ENCODE results near the gene KATNAL2. TPM values are rescaled to one million over a fixed set of nuclear protein-coding genes. Genes with fewer than 3 reads are reported as not detected.

The KATNAL2 gene
- polyA plus RNA-seq, 1 donor (not counting 4 experiments of a cell fraction or from before 2014, with no cell fraction given) = 1.1 TPM

DNA sequence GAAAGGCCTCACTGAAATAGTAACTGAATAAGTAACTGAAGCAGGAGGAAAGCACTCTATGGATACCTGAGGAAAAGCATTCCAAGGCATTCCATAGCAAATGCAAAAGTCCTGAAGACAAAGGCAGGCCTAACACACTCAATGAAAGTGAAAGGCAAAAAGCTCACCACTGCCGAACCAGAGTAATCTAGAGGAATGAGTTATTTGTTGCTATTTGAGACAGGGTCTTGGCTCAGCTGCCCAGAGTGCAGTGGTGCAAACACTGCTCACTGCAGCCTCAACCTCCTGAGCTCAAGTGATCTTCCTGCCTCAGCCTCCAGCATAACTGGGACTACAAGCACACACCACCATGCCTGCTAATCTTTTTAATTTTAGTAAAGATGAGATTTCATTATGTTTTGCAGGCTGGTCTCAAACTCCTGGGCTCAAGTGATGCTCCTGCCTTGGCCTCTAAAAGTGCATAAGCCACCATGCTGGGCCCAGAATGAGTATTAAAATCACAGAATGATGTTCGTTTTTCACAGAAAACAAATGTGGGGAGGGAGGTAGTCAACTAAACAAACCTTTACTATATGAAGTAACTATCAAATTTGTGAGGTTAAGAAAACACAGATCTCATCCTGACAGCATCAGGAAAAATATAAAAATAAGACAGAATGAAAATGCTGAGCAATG, 18.0 kb upstream of the KATNAL2 start:
- H3K4me2 ChIP-seq (ENCODE audit: control insufficient read depth, extremely low read depth, insufficient read depth, low read depth, low read length) = no peak overlapping the region
- no peaks in the 10 kb centered on the region for H3K27me3 ChIP-seq (ENCODE audit: control insufficient read depth, extremely low read depth, insufficient read depth, low read length)
- H2AFZ ChIP-seq (ENCODE audit: control insufficient read depth, low read length) = no peak overlapping the region
- H3K79me2 ChIP-seq (ENCODE audit: control insufficient read depth, insufficient read depth, low read length) = peaks cover 20% of the 10 kb centered on the region
- no peak for DNase-seq (ENCODE audit: low read depth, low spot score)
- dilution Hi-C loops (cut with MboI; ENCODE audit: extremely low pct_ligation_motif_present, low sequenced_read_pairs) = no loop called here
- H3K27ac ChIP-seq (ENCODE audit: control insufficient read depth, insufficient read depth, low read length) = no peak overlapping the region
- no peaks in the 10 kb centered on the region for H4K20me1 ChIP-seq (ENCODE audit: control insufficient read depth, extremely low read depth, insufficient read depth, low read length)
- no peak overlapping the region for H3K4me3 ChIP-seq (ENCODE audit: control insufficient read depth in 2 of 3, extremely low read depth in 1 of 3, insufficient read depth in 2 of 3, low read depth in 1 of 3, low read length in 3 of 3)
- H3K36me3 ChIP-seq (ENCODE audit: control insufficient read depth in 2 of 2, extremely low read depth in 1 of 2, insufficient read depth in 2 of 2, low read length in 2 of 2) = no peaks in the 10 kb centered on the region
- FAIRE-seq = no peak
- no peaks in the 10 kb centered on the region for H3K4me1 ChIP-seq (ENCODE audit: control insufficient read depth, extremely low read depth, insufficient read depth, low read length)
- no peak overlapping the region for H3K9ac ChIP-seq (ENCODE audit: control insufficient read depth, extremely low read depth, insufficient read depth, low read length)
- no peaks in the 10 kb centered on the region for H3K9me1 ChIP-seq (ENCODE audit: control insufficient read depth, extremely low read depth, insufficient read depth, low read length)
- H3K9me3 ChIP-seq (ENCODE audit: control insufficient read depth, low read depth, low read length) = no peaks in the 10 kb centered on the region
- TF ChIP-seq, protein P1, sequence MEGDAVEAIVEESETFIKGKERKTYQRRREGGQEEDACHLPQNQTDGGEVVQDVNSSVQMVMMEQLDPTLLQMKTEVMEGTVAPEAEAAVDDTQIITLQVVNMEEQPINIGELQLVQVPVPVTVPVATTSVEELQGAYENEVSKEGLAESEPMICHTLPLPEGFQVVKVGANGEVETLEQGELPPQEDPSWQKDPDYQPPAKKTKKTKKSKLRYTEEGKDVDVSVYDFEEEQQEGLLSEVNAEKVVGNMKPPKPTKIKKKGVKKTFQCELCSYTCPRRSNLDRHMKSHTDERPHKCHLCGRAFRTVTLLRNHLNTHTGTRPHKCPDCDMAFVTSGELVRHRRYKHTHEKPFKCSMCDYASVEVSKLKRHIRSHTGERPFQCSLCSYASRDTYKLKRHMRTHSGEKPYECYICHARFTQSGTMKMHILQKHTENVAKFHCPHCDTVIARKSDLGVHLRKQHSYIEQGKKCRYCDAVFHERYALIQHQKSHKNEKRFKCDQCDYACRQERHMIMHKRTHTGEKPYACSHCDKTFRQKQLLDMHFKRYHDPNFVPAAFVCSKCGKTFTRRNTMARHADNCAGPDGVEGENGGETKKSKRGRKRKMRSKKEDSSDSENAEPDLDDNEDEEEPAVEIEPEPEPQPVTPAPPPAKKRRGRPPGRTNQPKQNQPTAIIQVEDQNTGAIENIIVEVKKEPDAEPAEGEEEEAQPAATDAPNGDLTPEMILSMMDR (optimal IDR thresholded peaks at IDR 0.05 in 1 of 3, IDR thresholded peaks at IDR 0.05 in 1 of 3, conservative IDR thresholded peaks at IDR 0.05 in 1 of 3; ENCODE audit: extremely low read depth in 1 of 3, insufficient read depth in 2 of 3, low read length in 3 of 3) = no peak
- TF ChIP-seq EZH2 (IDR thresholded peaks at IDR 0.05; ENCODE audit: low read length) = no peak

DNA sequence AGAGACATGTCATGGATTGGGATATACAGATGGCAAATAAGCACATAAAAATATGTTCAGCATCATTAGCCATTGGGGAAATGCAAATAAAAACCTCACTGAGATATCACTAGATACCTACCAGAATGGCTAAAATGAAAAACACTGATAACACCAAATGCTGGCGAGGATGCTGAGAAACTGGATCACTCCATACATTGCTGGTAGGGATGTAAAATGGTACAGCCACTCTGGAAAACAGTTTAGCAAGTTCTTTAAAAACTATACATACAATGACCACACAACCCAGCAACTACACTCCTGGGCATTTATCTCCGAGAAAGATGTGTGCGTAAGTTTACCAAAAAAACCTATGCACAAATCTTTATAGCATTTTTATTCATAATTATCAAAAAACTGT, 14.0 kb upstream of the KATNAL2 start:
- Histone ChIP-seq H2AFZ (ENCODE audit: control insufficient read depth, low read length) (no peak overlapping the region), H4K20me1 (ENCODE audit: control insufficient read depth, extremely low read depth, insufficient read depth, low read length) (no peaks in the 10 kb centered on the region), H3K4me1 (ENCODE audit: control insufficient read depth, extremely low read depth, insufficient read depth, low read length) (no peaks in the 10 kb centered on the region), H3K4me2 (ENCODE audit: control insufficient read depth, extremely low read depth, insufficient read depth, low read depth, low read length) (no peak overlapping the region), H3K9me1 (ENCODE audit: control insufficient read depth, extremely low read depth, insufficient read depth, low read length) (no peaks in the 10 kb centered on the region), H3K27me3 (ENCODE audit: control insufficient read depth, extremely low read depth, insufficient read depth, low read length) (no peaks in the 10 kb centered on the region), H3K4me3 (ENCODE audit: control insufficient read depth in 2 of 3, extremely low read depth in 1 of 3, insufficient read depth in 2 of 3, low read depth in 1 of 3, low read length in 3 of 3) (no peak overlapping the region), H3K27ac (ENCODE audit: control insufficient read depth, insufficient read depth, low read length) (no peak overlapping the region), H3K79me2 (ENCODE audit: control insufficient read depth, insufficient read depth, low read length) (peaks cover 36% of the 10 kb centered on the region), H3K36me3 (ENCODE audit: control insufficient read depth in 2 of 2, extremely low read depth in 1 of 2, insufficient read depth in 2 of 2, low read length in 2 of 2) (no peaks in the 10 kb centered on the region), H3K9ac (ENCODE audit: control insufficient read depth, extremely low read depth, insufficient read depth, low read length) (no peak overlapping the region), H3K9me3 (ENCODE audit: control insufficient read depth, low read depth, low read length) (no peaks in the 10 kb centered on the region)
- TF ChIP-seq EZH2 (IDR thresholded peaks at IDR 0.05; ENCODE audit: low read length) = no peak
- TF ChIP-seq, protein P1 (optimal IDR thresholded peaks at IDR 0.05 in 1 of 3, IDR thresholded peaks at IDR 0.05 in 1 of 3, conservative IDR thresholded peaks at IDR 0.05 in 1 of 3; ENCODE audit: extremely low read depth in 1 of 3, insufficient read depth in 2 of 3, low read length in 3 of 3) = no peak
- DNase-seq (ENCODE audit: low read depth, low spot score) (no peak), FAIRE-seq (no peak)
- dilution Hi-C loops (cut with MboI; ENCODE audit: extremely low pct_ligation_motif_present, low sequenced_read_pairs) = no loop called here
